ENCODE results near the gene PDGFD.

Gene PDGFD

GRCh38 chr11:103994518-103994917 is 169.4 kb downstream of the PDGFD start:
- no peak for DNase-seq

DNA sequence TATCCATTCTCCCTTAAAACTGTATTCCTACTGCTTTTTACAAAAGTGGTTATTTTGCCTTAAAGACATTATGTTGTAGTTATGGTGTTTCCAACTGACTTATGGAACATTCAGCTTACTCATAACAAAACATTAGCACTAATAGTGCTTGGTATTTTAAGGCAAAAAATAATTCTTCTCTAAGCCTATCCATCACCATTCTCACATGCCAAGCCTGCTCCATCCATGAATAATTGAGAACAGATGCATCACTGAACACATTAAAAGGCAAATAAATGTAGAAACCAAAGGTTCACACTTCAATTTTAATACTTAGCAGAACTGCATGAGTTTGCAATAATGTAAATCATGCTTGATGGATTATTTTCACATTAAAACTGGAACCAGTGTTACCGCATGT is 169.9 kb downstream of the PDGFD start:
- DNase-seq: no peak

DNA sequence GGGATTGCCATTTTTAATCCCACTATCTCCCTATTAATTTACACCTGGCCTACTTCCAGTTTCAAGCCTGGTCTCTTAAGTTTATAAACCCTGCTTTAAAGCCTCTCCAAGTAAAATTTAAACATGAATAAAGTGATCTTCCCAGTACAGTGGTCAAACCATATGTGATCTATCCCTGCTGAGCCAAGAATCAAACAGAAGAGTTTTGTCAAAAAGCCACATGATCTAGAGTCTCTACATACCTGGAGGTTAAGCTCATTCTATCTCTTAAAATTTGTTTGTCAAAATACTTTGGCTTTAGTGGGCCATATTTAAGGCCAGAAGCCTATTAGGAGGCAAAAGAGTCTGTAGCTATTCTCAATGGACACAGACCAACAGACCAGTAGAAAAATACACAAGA is 170.4 kb downstream of the PDGFD start:
- no peak for DNase-seq

GRCh38 chr11:103988595-103988969 is 175.4 kb downstream of the PDGFD start:
- DNase-seq: no peak

DNA sequence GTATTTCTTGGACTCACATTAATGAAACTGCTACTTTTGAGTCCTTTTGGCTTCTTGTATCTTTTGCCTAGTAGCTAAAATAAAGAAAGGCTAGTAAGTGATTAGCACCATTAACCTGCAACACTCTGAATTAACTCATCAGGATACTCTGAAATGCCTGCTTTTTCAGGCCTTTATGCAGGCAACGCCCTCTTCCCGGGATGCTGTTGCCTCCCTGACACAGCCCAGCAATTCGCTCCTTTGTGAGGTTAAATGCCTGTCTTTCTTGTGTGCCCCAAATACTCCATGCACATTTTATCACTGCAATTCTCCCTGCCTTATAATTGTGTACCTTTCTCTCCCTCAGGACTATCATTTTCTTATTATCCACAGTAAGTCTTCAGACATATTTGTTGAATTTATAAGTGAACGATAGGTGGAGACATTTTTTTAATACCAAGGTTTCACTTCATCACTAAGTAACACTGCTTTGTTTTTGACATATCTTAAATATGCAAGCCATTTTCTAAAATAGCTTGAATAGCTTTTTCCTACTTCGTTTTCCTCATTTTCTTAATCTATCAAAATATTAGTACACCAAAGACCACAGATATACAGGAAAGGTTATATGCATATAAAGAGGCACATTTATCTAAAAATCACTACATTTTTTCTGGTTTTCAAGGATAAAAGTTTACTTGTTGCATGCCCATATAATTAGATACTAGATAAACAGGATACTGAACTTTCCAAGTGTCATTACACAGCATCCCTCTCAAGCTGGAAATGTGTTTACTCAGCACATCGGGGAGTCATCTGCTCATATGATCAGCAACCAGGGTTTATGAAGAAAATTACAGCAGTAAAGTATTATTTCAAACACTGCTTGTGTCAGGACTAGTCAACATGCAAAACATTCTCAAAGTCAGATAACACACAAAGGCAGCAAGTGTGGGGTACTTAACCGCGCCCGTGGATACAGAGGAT is 176.0 kb downstream of the PDGFD start:
- DNase-seq: no peak

- DNase-seq: no peak
Observed at GRCh38 chr11:103985041-103985440, 178.9 kb downstream of the PDGFD start.

DNA sequence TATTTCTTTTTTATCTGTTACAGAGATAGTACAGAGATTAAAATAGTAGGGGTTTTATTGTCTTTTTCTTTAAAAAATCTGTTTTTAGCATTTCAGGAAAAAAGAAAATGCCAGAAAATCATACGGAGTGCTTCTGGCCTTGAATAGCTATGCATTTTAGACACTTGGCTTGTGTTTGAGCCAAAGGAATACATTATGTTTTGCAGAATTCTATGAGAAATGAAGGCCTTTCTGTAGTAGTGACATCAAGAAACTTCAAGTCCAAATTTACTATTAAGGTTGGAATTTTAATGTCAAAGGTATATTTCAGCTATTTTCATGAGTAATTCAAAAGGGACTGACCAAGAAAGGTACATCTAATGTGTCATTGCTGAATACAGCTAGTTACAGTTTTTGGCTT is 183.8 kb downstream of the PDGFD start:
- no peak for DNase-seq

DNA sequence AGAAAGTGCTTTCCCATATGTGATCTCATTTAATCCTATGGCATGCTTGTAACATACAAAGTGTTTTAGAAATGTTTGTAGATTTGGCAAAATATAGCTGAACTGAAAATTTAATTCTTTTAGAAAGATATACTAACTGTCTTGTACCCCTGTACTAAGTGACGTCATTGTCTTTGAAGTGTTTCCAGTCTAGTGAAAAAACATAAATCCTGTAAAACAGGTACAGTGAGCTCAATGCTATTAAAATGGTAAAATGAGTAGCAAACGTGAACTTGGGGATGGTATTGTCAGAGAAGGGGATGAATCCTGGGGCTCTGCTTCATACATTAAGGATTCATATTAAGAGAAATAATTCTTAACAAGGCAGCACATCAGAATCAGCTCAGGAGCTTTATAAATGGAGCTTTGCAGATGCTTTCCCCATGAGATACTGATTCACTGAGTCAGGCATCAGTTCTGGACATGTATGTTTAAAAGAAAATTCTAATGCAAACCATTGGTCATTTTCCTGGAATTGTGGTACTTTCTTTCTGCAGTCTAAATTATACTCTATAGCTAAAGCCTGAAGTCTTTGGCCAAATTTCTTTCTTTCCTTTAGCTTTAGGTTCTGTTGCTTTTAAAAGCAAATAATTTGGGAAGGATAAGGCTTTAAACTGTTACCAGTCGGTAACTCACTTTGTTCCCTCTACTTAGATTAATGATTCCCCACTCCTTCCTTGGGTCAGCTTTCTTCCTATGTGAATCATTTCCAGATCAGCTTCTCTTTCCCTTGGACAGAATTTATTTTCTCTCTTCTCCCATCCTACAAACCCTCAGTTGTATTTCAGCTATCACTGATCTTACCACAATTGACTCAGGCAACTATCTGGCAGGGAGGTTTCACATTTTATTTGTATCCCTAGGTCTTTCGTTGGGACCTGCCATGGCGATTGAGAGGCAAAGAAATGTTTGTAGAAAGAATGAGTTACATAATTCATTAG is 185.0 kb downstream of the PDGFD start:
- DNase-seq: no peak

DNA sequence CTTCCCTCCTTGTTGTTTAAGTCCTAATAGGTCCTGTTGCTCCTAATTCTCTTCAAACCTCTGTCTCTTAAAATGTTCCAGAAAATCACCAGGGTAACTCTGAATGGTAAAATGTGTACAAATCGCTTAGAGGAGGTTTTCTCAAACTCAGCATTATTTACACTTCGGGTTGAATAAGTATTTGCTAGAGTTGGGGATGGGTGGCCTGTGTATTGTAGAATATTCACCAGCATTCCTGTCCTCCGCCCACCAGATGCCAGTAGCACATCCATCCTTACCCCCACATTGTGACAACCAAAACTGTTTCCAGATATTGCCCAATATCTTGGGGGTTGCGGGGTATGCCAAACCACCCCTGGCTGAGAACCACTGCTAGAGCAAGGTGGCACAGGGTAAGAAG is 191.9 kb downstream of the PDGFD start:
- DNase-seq: no peak

DNA sequence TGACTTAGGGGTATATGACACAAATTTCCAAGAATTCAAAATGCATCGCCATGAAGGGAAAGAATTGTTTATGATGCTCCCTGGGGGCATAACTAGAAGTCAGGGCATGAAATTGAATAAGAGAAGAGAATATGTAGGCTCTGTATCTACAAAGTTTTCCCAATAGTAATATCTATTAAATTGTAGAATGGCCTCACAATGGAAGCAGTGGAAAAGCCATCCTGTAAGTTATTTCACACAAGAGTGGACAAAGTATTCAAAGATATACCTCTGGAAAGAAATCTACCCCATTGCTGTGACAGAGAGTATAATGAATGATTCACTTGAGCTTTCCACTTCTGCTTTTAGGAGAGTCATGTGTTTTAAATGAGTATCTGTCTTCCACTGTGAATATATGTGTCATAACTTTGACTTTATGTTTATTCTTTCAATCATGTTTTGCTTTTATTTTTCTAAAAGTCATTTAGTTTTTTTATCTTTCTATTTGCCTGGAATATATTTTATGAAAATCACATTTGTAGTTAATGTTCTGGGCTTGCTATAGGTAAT is 193.2 kb downstream of the PDGFD start:
- no peak for DNase-seq

DNA sequence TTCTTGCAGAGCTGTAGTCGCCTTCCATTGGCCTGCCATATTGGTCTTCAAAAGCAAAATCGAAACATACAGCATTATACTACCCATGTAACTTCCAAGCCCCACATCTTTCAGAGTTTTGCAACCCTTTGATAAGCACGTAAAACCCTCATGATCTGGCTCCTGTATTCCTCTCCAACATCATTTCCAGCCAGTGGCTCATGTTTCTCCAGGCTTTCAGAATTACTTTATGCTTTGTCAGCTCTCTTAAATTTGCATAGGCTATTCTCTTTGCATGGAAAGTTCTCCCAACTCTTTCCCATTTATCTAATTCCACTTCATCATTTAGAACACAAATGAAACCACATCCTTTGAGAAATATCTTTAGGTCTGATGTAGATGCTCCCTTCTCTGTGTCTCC is 195.3 kb downstream of the PDGFD start:
- no peak for DNase-seq

DNA sequence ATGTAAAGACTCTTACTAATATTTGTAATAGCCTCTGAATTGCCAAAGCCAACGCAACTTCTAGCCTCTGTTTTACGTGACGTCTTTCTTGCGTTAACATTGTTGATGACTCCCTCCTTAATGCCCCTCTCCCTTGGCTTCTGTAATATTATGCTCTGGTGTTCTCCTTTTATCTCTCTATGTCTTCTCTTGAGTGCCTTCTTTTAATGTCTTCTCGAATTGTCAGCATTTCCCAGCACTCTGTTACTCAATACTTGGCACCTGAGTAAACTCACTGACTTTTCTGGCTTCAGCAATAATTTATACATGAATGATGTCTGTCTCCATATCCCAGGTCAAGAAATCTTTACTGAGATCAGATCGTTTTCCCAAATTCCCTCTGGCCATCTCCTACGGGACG is 196.0 kb downstream of the PDGFD start:
- DNase-seq: no peak

DNA sequence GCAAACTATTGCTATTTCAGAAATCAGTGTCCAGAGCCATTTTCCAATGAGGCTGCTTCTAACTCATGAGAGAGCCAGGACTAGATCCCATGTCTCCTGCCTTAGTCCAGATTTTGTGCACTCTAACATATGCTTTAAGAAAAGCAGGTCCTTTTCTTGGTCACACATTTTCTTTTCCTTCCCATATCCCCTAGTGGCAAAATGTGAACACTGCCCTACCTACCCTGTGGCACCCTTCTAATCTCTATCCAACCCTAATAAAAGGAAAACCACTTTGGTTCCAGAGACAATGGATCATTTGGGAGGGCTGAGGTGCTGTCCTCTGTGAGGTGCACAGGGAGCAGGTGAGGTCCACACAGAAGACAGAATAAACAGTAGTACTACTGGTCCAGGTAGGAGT is 199.6 kb downstream of the PDGFD start:
- DNase-seq: no peak

DNA sequence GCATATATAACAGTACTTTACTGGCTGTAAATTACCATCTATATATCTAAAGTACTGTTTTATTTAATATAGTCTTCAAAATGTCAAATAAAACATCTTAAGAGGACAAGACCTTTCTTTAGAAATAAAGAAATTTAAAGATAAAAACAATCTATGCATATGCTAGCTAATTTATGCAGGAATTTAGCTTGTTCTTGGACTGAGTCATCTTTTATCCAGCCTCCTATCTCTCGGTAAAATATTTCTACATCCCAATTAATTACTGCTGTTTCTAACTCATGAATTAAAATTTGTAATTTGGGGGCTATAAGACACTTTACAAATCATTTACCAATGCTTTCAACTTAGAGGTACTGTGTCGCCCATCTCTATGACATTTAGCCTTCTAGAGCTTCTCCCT is 200.3 kb downstream of the PDGFD start:
- no peak for DNase-seq

DNA sequence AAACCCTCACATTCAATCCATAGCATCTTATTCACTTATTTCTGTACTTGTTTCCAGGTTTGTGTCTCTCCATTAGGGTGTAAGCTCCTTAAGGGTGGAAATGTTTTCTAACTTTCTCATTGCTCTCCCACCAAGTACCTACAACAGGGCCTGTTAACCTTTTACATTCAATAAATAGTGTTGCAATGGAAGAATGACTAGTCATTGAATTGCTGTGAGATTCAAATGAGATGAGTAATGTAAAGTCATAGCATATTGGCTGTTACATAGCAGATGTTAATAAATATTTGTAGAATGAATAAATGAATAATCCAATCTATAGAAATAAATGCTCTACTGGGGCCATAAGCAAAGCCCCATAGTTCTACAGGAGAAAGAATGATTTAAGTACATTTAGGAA is 202.9 kb downstream of the PDGFD start:
- DNase-seq: no peak

DNA sequence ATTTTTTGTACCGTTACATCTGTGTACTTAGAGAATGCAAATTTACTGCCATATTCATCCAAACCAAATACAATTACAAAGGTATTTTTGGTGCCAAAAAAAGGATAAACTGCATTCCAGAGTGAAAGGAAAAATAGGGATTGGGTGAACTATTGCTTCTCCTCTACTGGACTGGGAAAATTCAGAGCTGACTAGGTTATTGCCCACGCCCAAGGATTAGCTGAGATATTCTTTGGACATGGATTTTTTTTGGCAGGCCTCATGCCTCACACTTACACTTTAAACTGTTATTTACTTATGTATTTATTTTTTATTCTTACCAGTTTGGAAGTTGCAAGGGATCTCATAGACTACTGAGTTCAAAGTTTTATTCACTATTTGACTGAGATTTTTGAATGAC is 203.8 kb downstream of the PDGFD start:
- no peak for DNase-seq

GRCh38 chr11:103959279-103959942 is 204.5 kb downstream of the PDGFD start:
- DNase-seq: no peak

DNA sequence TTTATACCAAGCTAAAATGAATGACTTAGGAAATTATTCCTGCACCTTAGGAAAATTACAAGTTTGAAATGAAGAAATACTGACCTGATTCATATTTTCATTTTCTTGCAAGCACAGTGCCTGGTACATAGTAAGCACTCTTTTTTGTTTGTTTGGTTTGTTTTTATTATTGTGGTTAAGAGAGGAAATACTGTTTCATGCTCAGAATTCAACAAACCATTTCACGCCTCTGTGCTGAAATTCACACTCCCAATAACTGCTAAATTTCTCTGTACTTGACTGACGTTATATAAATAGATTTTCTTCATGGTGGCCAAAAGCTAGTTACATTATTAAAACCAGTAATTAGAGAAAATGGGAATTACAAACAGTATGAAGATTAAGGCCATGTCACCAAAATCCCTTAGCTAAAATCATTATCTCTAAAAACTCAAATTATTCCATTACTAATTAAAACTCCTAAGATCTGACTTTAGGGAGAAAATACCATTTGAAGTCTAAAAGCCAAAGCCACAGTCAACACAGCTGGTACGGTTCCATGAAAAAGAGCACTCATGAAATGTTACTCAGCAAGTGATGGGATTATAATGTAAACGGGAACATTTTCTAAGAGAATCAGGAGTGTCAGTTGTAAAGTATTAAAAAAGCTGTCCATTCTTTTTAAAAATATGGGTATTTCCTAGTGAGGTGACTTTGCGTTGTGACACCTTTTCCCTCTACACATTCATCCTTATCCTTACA is 205.3 kb downstream of the PDGFD start:
- no peak for DNase-seq

DNA sequence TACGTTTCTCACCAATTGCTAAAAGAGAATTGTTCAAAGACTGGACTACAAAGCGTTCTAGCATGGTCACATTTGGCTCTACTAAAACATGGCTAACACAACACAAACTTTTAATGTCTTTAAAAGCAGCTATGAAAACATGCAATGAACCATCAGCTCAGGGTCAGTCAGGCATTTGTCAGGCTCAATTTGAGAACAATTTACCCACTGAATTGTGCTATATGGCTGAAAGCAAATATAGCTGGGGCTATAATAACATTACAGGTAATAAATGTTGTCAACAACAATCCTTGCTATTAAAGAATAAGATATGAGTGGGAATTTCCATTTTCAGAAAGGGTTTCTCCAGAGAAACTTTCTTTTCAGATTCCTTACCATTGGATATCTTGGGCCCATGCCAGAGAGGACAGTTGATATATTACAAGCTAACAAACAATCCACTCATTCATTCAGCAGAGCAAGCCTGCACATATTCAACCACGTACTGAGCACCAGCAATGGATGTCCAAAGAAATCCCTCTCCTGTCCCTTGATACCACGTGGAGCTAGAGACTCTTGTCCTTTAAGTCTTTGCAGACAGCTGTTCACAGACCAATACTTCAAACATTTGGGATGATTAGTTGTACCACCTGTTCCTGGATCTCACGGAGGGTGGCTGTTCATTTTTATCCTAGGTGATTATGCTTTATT is 210.0 kb downstream of the PDGFD start:
- no peak for DNase-seq

- no peak for DNase-seq
Observed at GRCh38 chr11:103949781-103950180, 214.2 kb downstream of the PDGFD start.

GRCh38 chr11:103948187-103948763 is 215.7 kb downstream of the PDGFD start:
- DNase-seq: no peak

Measured in NCI-H2171 (cell line).